Natural killer cell (primary cell): Measurements from ENCODE around the gene NRDE2. TPM values are rescaled to one million over a fixed set of nuclear protein-coding genes. Genes with fewer than 3 reads are reported as not detected.

Source experiments
- ATAC-seq, 3 donors: fragments of 150-1000 bp in 2 of 3; fragments of 200-7000 bp in 1 of 3; cut with Tn5 transposase; 1 replicate in 1 of 3; 2 replicates in 2 of 3; pipeline ENCODE4 v1.10.0; 2021; ENCODE audit warnings: mild to moderate bottlenecking in 2 of 3, moderate library complexity in 2 of 3
- DNase-seq, 2 donors: peaks; one replicate each; pipeline versions ENCODE4 v3.0.0 to v3.0.0-alpha.2; 2013 to 2021; ENCODE audit warnings: mixed read lengths in 1 of 2
- H3K27ac ChIP-seq: one replicate; pipeline ENCODE4 v1.5.1; 2013; ENCODE audit warnings: mild to moderate bottlenecking, low read length
- H3K27me3 ChIP-seq: one replicate; pipeline ENCODE4 v1.6.1; 2013; ENCODE audit warnings: low read length; ENCODE audit not compliant: control insufficient read depth, insufficient read depth
- H3K36me3 ChIP-seq: one replicate; pipeline ENCODE4 v1.6.1; 2013; ENCODE audit warnings: low read length; ENCODE audit not compliant: control insufficient read depth, insufficient read depth
- H3K4me1 ChIP-seq: one replicate; pipeline ENCODE4 v1.6.1; 2013; ENCODE audit warnings: low read length; ENCODE audit not compliant: control insufficient read depth, insufficient read depth
- H3K4me3 ChIP-seq: one replicate; pipeline ENCODE4 v1.5.1; 2013; ENCODE audit warnings: low read length
- H3K9me3 ChIP-seq: one replicate; pipeline ENCODE4 v1.6.1; 2013; ENCODE audit warnings: low read length; ENCODE audit not compliant: control insufficient read depth, insufficient read depth
- H3K27ac Mint-ChIP-seq, 2 donors: one replicate each; pipeline ENCODE4 v1.8.0; 2022; ENCODE audit warnings: mild to moderate bottlenecking in 2 of 2, mixed read lengths in 2 of 2, moderate library complexity in 1 of 2
- H3K27me3 Mint-ChIP-seq, 2 donors: one replicate each; pipeline ENCODE4 v1.8.0; 2022; ENCODE audit warnings: low read depth in 2 of 2, mixed read lengths in 2 of 2
- H3K36me3 Mint-ChIP-seq: one replicate; pipeline ENCODE4 v1.8.0; 2022; ENCODE audit warnings: mixed read lengths
- H3K4me1 Mint-ChIP-seq, 2 donors: one replicate each; pipeline ENCODE4 v1.8.0; 2022; ENCODE audit warnings: mixed read lengths in 2 of 2
- H3K4me3 Mint-ChIP-seq: one replicate; pipeline ENCODE4 v1.8.0; 2022; ENCODE audit warnings: mild to moderate bottlenecking, moderate library complexity, mixed read lengths
- H3K9me3 Mint-ChIP-seq, 2 donors: one replicate each; pipeline ENCODE4 v1.8.0; 2022; ENCODE audit warnings: mixed read lengths in 2 of 2
- CTCF ChIP-seq: fragments of 200-600 bp; IDR thresholded peaks from one replicate; pipeline ENCODE4 v1.8.0; 2022; ENCODE audit warnings: antibody characterized with exemption
- WGBS: methylation state at CpG from one replicate; pipeline ENCODE4 v1.1.7; 2013; ENCODE audit warnings: missing lambda C conversion rate; ENCODE audit not compliant: insufficient coverage; 5-methylcytosine and 5-hydroxymethylcytosine counted together
- intact Hi-C: fragments of 100-400 bp; cut with micrococcal nuclease; formaldehyde crosslinking; loops from one replicate; pipeline ENCODE4 v1.14.2; 2022
- total RNA-seq, 4 donors: library from RNA; stranded (reverse); fragments of 120-200 nt in 1 of 4; gene quantifications; one replicate each; pipeline versions ENCODE4 v1.2.3 to v1.2.4, GENCODE V29; 2013 to 2022

The NRDE2 gene
- total RNA-seq, 3 donors from 2014 or later (not counting 1 experiment from before 2014, with no cell fraction given) = 32.6 to 46.3 (median 40.7) TPM

- no peak overlapping the region for H3K4me3 ChIP-seq
- H3K27me3 ChIP-seq = no peaks in the 10 kb centered on the region
- intact Hi-C loops = no loop called here
- no peaks in the 10 kb centered on the region for H3K27me3 Mint-ChIP-seq
- H3K9me3 Mint-ChIP-seq = no peaks in the 10 kb centered on the region
- no peak overlapping the region for H3K4me3 Mint-ChIP-seq
- H3K36me3 ChIP-seq = peaks cover 65% of the 10 kb centered on the region
- H3K27ac Mint-ChIP-seq = peak overlapping the region in 1 of 2 donors; percentile 66
- no peak for TF ChIP-seq CTCF
- DNase-seq = no peak
- ATAC-seq = no peak
- H3K27ac ChIP-seq = no peak overlapping the region
- H3K36me3 Mint-ChIP-seq = peaks cover 16% of the 10 kb centered on the region
- H3K9me3 ChIP-seq = no peaks in the 10 kb centered on the region
- H3K4me1 Mint-ChIP-seq = peaks cover 0 to 7% of the 10 kb centered on the region in 2 donors
- no peaks in the 10 kb centered on the region for H3K4me1 ChIP-seq
- WGBS = 95% methylated on average over 8 of the region's 8 CpGs
Measured at GRCh38 chr14:90273532-90273931, 58.2 kb downstream of the NRDE2 start.

- intact Hi-C loops = no loop called here
- Histone ChIP-seq H3K27ac (no peak overlapping the region), H3K9me3 (no peaks in the 10 kb centered on the region), H3K36me3 (peaks cover 66% of the 10 kb centered on the region), H3K27me3 (no peaks in the 10 kb centered on the region), H3K4me1 (no peaks in the 10 kb centered on the region), H3K4me3 (no peak overlapping the region)
- H3K36me3 Mint-ChIP-seq = peaks cover 16% of the 10 kb centered on the region
- H3K27ac Mint-ChIP-seq = peak overlapping the region in 1 of 2 donors; percentile 42
- H3K27me3 Mint-ChIP-seq = no peaks in the 10 kb centered on the region
- H3K9me3 Mint-ChIP-seq = no peaks in the 10 kb centered on the region
- DNase-seq (no peak), ATAC-seq (no peak)
- no peak for TF ChIP-seq CTCF
- peaks cover 0 to 7% of the 10 kb centered on the region in 2 donors for H3K4me1 Mint-ChIP-seq
- WGBS = 90% methylated on average over 9 of the region's 10 CpGs
- H3K4me3 Mint-ChIP-seq = no peak overlapping the region
Measured at GRCh38 chr14:90272523-90272922, 59.2 kb downstream of the NRDE2 start.

GRCh38 chr14:90268420-90268819, 63.3 kb downstream of the NRDE2 start:
- no peak for DNase-seq
- H3K9me3 Mint-ChIP-seq = no peaks in the 10 kb centered on the region
- H3K27ac ChIP-seq = no peak overlapping the region
- H3K4me1 ChIP-seq = no peaks in the 10 kb centered on the region
- ATAC-seq = no peak
- no peak overlapping the region for H3K4me3 Mint-ChIP-seq
- peaks cover 26% of the 10 kb centered on the region for H3K36me3 Mint-ChIP-seq
- H3K27me3 Mint-ChIP-seq = no peaks in the 10 kb centered on the region
- no peak for TF ChIP-seq CTCF
- H3K4me3 ChIP-seq = no peak overlapping the region
- H3K27ac Mint-ChIP-seq = peak overlapping the region in 1 of 2 donors; percentile 59
- intact Hi-C loops = no loop called here
- H3K36me3 ChIP-seq = peaks cover 80% of the 10 kb centered on the region
- peaks cover 0 to 5% of the 10 kb centered on the region in 2 donors for H3K4me1 Mint-ChIP-seq
- no peaks in the 10 kb centered on the region for H3K27me3 ChIP-seq
- 97% methylated on average over 4 of the region's 4 CpGs for WGBS
- no peaks in the 10 kb centered on the region for H3K9me3 ChIP-seq

GRCh38 chr14:90266441-90267154, 65.1 kb downstream of the NRDE2 start:
- intact Hi-C loops = no loop called here
- no peaks in the 10 kb centered on the region for H3K9me3 ChIP-seq
- Mint-ChIP-seq H3K36me3 (peaks cover 26% of the 10 kb centered on the region), H3K4me1 (peaks cover 0 to 5% of the 10 kb centered on the region in 2 donors), H3K9me3 (no peaks in the 10 kb centered on the region), H3K4me3 (no peak overlapping the region), H3K27ac (no peak overlapping the region), H3K27me3 (no peaks in the 10 kb centered on the region)
- no peak for ATAC-seq
- TF ChIP-seq CTCF = no peak
- H3K27me3 ChIP-seq = no peaks in the 10 kb centered on the region
- no peaks in the 10 kb centered on the region for H3K4me1 ChIP-seq
- WGBS = 97% methylated on average over 8 of the region's 9 CpGs
- H3K4me3 ChIP-seq = no peak overlapping the region
- H3K36me3 ChIP-seq = peaks cover 84% of the 10 kb centered on the region
- no peak overlapping the region for H3K27ac ChIP-seq
- no peak for DNase-seq
